ENCODE results near the gene ARMC9.

Gene ARMC9

DNA sequence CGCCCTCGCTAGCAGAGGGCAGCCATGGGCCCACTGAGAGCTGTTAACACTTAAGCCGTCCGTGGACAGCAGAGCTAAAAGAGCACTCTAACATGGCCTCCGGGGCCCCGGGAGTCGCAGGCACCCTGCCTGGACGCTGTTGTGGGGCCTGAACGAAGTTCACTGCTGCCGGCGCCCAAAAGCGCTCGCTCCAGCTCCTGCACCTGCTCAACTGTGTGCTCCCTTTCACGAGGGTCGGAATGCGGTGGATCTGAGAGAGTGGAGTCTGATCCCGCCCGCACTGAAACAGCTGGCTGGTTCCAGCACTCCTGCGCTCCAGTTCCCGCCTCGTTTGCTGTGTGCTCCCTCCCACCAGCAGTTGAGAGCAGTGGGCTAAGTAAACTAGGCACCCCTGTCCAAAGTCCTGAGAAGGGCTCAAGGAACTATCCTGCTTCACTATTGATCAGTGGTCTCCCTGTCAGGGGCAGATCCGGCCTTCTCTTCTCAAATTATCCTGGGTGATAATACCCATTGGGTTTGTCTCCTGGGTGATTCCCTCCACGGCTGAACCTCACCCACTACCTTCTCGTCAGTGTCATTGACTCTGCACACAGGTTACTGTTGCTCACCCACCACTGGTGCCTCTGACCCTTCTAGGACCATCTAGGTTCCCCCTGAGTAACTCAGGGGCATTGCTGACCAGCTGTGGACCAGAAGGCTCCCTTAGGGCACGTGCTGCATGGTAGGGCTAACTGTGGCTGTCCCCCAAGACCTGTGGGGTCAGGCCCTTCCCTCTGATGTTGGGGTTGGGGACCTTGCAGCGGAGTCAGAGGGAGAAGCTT is 220.6 kb downstream of the ARMC9 start:
- no peak for TF ChIP-seq TAF1 (IDR thresholded peaks at IDR 0.05; ENCODE audit: borderline replicate concordance, insufficient read depth, low read length)
- TF ChIP-seq SIN3A (IDR thresholded peaks at IDR 0.05; ENCODE audit: borderline replicate concordance, insufficient read depth, low read length) = no peak
- no peak for TF ChIP-seq POLR2AphosphoS5 (IDR thresholded peaks at IDR 0.05; ENCODE audit: low read depth, low read length)

DNA sequence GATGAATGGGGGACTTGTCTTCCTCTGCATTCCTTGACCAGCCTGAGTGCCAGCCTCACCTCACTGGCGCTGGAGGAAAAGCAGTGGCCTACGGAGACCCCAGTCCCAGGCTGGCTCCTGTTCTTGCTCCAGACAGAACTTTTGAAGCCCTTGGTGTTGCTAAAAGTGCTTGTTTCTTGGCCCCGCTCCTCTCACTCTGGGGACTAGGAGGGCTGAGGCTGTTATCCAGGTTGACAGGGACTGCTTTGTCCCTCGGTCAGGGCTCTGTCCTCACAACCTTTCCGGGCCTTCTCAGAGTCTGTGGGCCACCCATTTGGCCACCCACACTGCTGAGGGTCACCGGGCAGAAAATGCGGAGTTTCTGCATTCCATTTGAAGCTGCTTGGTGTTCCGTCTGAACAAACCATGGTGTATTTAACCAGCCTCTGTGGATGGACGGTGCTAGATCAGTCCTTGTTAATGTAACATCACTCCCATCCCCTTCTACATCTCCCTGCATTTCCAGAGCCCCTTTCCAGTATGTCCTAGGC is 222.7 kb downstream of the ARMC9 start:
- TF ChIP-seq, protein P1, sequence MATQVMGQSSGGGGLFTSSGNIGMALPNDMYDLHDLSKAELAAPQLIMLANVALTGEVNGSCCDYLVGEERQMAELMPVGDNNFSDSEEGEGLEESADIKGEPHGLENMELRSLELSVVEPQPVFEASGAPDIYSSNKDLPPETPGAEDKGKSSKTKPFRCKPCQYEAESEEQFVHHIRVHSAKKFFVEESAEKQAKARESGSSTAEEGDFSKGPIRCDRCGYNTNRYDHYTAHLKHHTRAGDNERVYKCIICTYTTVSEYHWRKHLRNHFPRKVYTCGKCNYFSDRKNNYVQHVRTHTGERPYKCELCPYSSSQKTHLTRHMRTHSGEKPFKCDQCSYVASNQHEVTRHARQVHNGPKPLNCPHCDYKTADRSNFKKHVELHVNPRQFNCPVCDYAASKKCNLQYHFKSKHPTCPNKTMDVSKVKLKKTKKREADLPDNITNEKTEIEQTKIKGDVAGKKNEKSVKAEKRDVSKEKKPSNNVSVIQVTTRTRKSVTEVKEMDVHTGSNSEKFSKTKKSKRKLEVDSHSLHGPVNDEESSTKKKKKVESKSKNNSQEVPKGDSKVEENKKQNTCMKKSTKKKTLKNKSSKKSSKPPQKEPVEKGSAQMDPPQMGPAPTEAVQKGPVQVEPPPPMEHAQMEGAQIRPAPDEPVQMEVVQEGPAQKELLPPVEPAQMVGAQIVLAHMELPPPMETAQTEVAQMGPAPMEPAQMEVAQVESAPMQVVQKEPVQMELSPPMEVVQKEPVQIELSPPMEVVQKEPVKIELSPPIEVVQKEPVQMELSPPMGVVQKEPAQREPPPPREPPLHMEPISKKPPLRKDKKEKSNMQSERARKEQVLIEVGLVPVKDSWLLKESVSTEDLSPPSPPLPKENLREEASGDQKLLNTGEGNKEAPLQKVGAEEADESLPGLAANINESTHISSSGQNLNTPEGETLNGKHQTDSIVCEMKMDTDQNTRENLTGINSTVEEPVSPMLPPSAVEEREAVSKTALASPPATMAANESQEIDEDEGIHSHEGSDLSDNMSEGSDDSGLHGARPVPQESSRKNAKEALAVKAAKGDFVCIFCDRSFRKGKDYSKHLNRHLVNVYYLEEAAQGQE (IDR thresholded peaks at IDR 0.05; ENCODE audit: insufficient read depth in 1 of 2, low read depth in 2 of 2, low read length in 2 of 2) = no peak
- no peak for TF ChIP-seq SIN3A (IDR thresholded peaks at IDR 0.05; ENCODE audit: borderline replicate concordance, insufficient read depth, low read length)
- no peak for TF ChIP-seq POLR2AphosphoS5 (IDR thresholded peaks at IDR 0.05; ENCODE audit: low read depth, low read length)
- TF ChIP-seq TAF1 (IDR thresholded peaks at IDR 0.05; ENCODE audit: borderline replicate concordance, insufficient read depth, low read length) = no peak
- no peak for TF ChIP-seq FOXP2 (optimal IDR thresholded peaks at IDR 0.05; ENCODE audit: borderline replicate concordance, extremely low read depth, extremely low read length, insufficient read depth)

- TF ChIP-seq, protein P1 (IDR thresholded peaks at IDR 0.05; ENCODE audit: insufficient read depth in 1 of 2, low read depth in 2 of 2, low read length in 2 of 2) = no peak
- TF ChIP-seq TAF1 (IDR thresholded peaks at IDR 0.05; ENCODE audit: borderline replicate concordance, insufficient read depth, low read length) = no peak
- no peak for TF ChIP-seq SIN3A (IDR thresholded peaks at IDR 0.05; ENCODE audit: borderline replicate concordance, insufficient read depth, low read length)
- TF ChIP-seq FOXP2 (optimal IDR thresholded peaks at IDR 0.05; ENCODE audit: borderline replicate concordance, extremely low read depth, extremely low read length, insufficient read depth) = no peak
Observed at GRCh38 chr2:231422056-231422455, 223.6 kb downstream of the ARMC9 start.

GRCh38 chr2:231423176-231423575 is 224.7 kb downstream of the ARMC9 start:
- no peak for TF ChIP-seq SIN3A (IDR thresholded peaks at IDR 0.05; ENCODE audit: borderline replicate concordance, insufficient read depth, low read length)
- TF ChIP-seq TAF1 (IDR thresholded peaks at IDR 0.05; ENCODE audit: borderline replicate concordance, insufficient read depth, low read length) = no peak
- TF ChIP-seq FOXP2 (optimal IDR thresholded peaks at IDR 0.05; ENCODE audit: borderline replicate concordance, extremely low read depth, extremely low read length, insufficient read depth) = no peak
- TF ChIP-seq POLR2AphosphoS5 (IDR thresholded peaks at IDR 0.05; ENCODE audit: low read depth, low read length) = no peak
- TF ChIP-seq, protein P1 (IDR thresholded peaks at IDR 0.05; ENCODE audit: insufficient read depth in 1 of 2, low read depth in 2 of 2, low read length in 2 of 2) = no peak

Data from PFSK-1 (cell line).